Caki2 (cell line): ENCODE measurements around the gene SLC41A2. TPM values are rescaled to one million over a fixed set of nuclear protein-coding genes. Genes with fewer than 3 reads are reported as not detected.
"Not testable (repeated sequence)": the region's sequence is repeated elsewhere in the genome, so short reads cannot be mapped to it uniquely, and the experiment has no call there.

ENCODE experiments used
- DNase-seq: peaks from one replicate; pipeline ENCODE4 v3.0.0-alpha.2; 2015; ENCODE audit warnings: low read depth
- in situ Hi-C: cut with HindIII; loops from 2 replicates; pipeline ENCODE4 v1.10.0; 2016; ENCODE audit warnings: low sequenced_read_pairs, low pct_unique_long_range_greater_than_20kb, mixed read lengths
- total RNA-seq: library from RNA; depleted of rRNA; stranded (reverse); fragments of >200 nt; shearing (Covaris generic); gene quantifications from 2 replicates; pipeline ENCODE4 v1.2.3, GENCODE V29; 2014; ENCODE audit warnings: low replicate concordance

The SLC41A2 gene
- total RNA-seq, 1 experiment from 2014 or later, result 29.6 TPM

- in situ Hi-C loops, result no loop called here
Measured at GRCh38 chr12:104969343-104969742, 11.3 kb upstream of the SLC41A2 start.

DNA sequence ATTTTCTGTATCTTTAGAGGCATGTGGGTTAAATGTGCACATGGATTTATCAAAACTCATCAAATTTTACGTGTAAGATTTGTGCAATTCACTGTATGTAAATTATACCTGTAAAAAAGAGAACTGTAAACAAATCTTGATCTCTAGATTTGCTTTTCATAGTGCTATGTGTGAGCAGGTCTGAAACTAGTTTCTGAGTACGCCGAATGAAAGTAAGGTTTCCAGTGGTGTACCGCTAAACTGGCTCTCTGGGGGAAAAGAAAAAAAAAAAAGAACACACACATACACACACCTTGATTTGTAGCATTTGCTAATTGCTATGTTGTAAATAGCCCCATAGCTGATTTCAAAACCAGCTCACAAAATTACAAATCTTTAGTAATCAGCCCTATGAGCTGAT, 8.6 kb upstream of the SLC41A2 start:
- in situ Hi-C loops, result no loop called here

More at GRCh38 chr12:104969343-104969742, 11.3 kb upstream of the SLC41A2 start:
- DNase-seq, result no peak

GRCh38 chr12:104964856-104965205, 6.7 kb upstream of the SLC41A2 start:
- no peak for DNase-seq
- in situ Hi-C loops, result no loop called here

More for the DNA sequence above, 8.6 kb upstream of the SLC41A2 start:
- no peak for DNase-seq

DNA sequence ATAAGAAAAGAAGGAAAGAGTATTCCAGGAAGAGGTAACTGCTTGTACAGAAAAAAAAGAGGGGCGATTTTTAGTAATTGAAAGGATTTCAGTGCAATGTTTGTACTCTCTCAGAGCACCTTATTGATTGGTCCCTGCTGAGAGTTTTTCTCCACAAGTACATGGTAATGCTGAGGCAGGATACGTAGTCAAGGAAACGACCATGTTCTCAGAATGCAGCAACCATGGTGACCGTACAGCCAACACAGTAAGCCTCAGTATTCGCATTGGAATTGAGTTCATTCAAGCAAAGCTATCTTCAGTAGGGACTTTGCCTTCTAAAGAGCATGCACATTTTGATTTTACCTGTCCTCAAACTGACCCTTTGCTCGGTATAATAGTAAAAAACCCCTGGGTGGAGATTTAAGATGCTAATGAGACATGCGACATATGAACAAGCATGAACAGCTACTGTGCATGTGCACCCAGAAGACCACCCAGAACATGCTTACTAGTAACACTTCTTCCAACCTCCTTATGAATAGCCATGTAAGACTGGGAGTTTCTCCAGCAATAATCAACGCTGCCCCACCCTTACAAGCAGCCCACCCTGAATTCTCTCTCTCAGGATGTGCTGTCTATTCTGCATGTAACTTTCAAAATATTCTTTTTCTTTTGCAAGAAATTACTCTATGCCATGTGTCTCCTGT, 6.2 kb upstream of the SLC41A2 start:
- in situ Hi-C loops, result no loop called here
- no peak for DNase-seq

GRCh38 chr12:104963757-104964156, 5.7 kb upstream of the SLC41A2 start:
- no peak for DNase-seq
- in situ Hi-C loops, result no loop called here

GRCh38 chr12:104960464-104960863, 2.4 kb upstream of the SLC41A2 start:
- no peak for DNase-seq
- in situ Hi-C loops, result no loop called here

GRCh38 chr12:104959335-104959841, 1.3 kb upstream of the SLC41A2 start:
- DNase-seq, result no peak
- in situ Hi-C loops, result no loop called here

DNA sequence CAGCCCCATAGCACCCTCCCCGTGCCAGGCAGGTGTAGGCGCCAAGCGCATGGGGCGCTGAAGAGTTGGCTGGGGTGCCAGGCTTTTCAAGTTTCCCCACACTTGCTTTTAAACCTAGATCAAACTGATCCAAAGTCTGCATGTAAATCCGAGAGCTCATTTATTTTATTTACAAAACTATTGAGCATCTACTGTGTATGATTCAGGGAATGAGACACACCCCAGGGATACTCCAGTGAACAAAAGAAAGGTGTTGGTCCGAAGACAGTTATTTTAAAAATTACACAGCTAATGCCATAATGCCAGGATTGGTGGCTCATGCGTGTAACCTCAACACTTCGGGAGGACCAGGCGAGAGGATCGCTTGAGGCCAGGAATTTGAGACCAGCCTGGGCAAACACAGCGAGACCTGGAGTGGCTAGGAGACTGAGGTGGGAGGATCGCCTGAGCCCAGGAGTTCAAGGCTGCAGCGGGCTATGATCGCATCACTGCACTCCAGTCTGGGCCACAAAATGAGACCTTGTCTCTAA, 780 bp upstream of the SLC41A2 start:
- DNase-seq, result no peak
- in situ Hi-C loops, result no loop called here

DNA sequence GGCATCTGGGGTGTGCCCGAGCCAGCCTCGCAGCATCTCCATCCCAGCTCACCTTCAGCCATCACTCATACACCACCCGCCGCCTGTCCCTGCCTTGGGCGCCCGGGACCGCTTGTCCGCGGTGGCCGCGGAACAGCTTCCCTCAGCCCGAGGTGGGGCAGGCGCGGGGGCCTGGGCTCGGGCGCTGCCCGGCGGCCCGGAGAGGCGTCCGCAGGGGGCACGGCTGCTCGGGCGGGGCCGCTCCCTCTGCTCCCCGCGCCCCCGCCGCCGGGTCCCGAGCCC, 430 bp downstream of the SLC41A2 start:
- no peak for DNase-seq
- in situ Hi-C loops, result no loop called here

DNA sequence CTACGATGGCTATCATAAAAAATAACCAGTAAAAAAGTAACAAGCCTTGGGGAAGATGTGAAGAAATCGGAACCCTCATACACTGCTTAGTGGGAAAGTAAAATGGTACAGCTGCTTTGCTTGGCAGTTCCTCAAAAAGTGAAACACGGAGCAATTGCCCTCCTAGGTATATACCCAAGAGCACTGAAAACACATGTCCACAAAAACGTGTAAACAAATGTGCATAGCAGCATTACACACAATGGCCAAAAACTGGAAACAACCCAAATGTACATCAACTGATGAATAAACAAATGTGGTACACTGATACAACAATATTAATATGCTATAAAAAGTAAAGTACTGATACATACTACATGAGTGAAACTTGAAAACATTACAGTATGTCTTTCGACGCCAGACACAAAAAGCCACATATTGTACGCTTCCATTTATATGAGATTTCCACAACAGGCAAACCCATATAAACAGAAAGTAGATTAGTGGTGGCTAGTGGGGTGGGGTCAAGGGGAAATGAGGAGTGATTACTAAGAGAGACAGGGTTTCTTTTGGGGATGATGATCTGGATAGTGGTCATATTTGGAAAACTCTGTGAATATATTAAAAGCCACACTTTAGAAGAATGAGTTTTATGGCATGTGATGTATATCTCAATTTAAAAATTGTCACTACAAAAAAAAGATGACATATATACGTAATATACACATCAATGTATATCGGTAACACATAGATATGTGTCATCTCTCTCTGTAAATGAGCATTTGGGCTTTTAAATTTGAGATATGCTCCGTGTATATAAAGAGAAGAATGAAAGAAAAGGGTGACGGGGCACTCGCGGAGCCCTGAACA, 996 bp downstream of the SLC41A2 start:
- in situ Hi-C loops, result no loop called here
- DNase-seq, result no peak

- DNase-seq, result no peak
- in situ Hi-C loops, result no loop called here
Measured at GRCh38 chr12:104955703-104956102, 2.4 kb downstream of the SLC41A2 start.

GRCh38 chr12:104953323-104953722, 4.8 kb downstream of the SLC41A2 start:
- in situ Hi-C loops, result no loop called here
- peak; percentile 76 for DNase-seq

DNA sequence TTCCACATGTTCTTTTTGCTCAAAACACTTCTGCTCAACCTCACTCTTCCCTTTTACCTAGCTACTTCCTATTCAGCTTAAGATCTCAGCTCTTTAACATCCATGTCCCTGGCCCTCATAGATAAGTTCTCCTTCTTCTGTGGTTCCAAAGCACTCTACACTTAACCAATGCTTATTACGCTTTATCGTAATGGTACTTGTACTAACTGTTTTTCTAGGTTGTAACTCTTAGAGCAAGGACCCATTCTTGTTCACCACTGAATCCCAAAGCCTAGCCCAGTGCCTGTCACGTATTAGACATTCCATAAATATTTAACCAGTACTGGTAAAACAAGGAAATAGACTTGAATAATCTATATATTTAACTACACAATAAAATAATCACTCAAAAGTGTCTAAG, 5.3 kb downstream of the SLC41A2 start:
- in situ Hi-C loops, result no loop called here

DNA sequence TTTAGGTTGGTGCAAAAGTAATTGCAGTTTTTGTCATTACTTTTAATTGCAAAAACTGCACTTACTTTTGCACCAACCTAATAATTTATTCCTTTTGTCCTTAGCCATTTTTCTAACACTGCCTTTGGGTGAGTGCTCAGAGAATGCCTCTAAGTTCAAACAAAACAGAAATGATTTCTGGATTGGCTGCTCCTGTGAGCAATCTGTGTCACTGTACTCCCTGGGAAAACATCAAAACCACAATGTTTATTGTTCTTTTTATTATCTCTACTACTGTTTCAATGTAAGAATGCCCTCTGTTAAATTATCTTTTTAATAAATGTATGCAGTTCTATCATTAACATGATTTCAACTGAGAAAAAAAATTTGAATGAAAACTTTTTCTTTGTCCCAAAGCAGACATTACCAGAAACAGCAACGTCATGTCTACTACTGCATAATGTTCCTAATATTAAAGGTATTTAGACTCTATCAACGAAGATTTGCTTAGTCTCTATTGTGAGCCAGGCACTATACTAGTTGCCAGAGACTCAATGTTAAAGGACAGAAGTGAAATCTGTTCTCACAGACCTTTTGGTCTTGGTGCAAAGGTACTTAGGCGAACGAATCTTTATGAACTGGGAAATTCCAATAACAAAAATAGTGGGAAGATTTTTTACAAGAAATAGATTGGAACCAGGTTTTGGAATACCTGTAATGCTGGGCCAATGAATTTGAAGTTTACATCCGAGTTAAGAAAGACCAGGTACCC, 6.2 kb downstream of the SLC41A2 start:
- peak; percentile 71 for DNase-seq
- in situ Hi-C loops, result no loop called here

More for the DNA sequence above, 5.3 kb downstream of the SLC41A2 start:
- DNase-seq, result peak; percentile 66

DNA sequence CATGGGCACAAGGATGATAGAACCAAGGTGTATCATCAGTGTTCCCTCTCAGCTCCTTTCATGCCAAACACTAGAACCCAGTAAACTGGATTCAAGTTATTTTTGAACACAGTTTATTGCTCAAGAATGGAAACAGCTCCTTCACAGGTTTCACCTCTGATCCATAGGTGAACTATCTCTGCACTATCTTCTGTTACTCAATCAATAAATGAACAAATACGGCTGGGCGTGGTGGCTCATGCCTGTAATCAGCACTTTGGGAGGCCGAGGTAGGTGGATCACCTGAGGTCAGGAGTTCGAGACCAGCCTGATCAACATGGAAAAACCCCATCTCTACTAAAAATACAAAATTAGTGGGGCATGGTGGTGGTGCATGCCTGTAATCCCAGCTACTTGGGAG, 9.4 kb downstream of the SLC41A2 start:
- in situ Hi-C loops, DNase-seq: not testable (repeated sequence)

DNA sequence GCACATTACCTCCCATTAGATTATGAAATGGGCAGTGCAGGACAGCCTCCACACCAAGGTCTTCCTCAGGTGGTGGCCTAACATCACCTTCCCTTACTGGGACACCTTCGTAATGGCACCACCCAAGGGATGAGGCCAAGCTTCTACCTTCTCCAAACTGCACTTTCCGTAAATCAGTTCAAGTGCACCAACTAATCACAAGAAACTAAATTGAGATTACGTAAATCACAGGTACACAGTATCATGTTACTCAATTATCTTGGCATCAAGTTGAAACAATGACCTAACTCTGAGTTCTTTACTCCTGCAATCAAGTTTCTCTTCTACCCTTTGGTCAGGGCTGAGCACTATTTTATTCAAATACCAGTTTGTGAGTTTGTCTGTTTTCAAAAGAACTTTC, 13.8 kb downstream of the SLC41A2 start:
- no peak for DNase-seq
- in situ Hi-C loops, result no loop called here

DNA sequence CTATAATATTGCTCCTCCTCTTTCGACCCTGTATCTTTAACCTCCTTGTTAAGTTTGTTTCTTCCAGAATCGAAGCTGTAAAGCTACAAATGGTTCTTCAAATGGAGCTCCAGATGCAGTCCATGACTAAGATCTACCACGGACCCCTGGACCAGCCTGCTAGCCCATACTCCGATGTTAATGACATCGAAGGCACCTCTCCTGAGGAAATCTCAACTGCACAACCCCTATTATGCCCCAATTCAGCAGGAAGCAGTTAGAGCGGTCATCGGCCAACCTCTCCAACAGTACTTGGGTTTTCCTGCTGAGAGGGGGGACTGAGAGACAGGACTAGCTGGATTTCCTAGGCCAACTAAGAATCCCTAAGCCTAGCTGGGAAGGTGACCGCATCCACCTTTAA, 14.7 kb downstream of the SLC41A2 start:
- DNase-seq, in situ Hi-C loops: not testable (repeated sequence)

- in situ Hi-C loops, result no loop called here
Measured at GRCh38 chr12:104942075-104942474, 16.0 kb downstream of the SLC41A2 start.

GRCh38 chr12:104941454-104941853, 16.6 kb downstream of the SLC41A2 start:
- DNase-seq, result no peak
- in situ Hi-C loops, result no loop called here

More at GRCh38 chr12:104942075-104942474, 16.0 kb downstream of the SLC41A2 start:
- DNase-seq, result no peak
